ENCODE data around the gene GOLGA5. TPM values are rescaled to one million over a fixed set of nuclear protein-coding genes. Genes with fewer than 3 reads are reported as not detected.
"Not testable (repeated sequence)": the region's sequence is repeated elsewhere in the genome, so short reads cannot be mapped to it uniquely, and the experiment has no call there.

GOLGA5 gene
- total and polyA plus RNA-seq, 12 donors: 18.5 to 27.7 (median 21.9) TPM

GRCh38 chr14:92760524-92760805 lies 33.6 kb upstream of the GOLGA5 start:
- Histone ChIP-seq H3K9me3 (no peaks in the 10 kb centered on the region), H3K4me1 (peaks cover 0 to 11% (median 0%) of the 10 kb centered on the region in 9 donors), H3K27ac (no peak overlapping the region), H3K36me3 (no peaks in the 10 kb centered on the region), H3K4me3 (no peak overlapping the region), H3K27me3 (no peaks in the 10 kb centered on the region)
- DNase-seq: no peak
- no peak for TF ChIP-seq CTCF (IDR thresholded peaks at IDR 0.05)
- WGBS, 2 donors: 71 to 78% methylated on average over 7 of the region's 7 CpGs
- no peak for ATAC-seq
- intact Hi-C loops (cut with DNase I): no loop called here

GRCh38 chr14:92763666-92764631 lies 30.2 kb upstream of the GOLGA5 start:
- DNase-seq; intact Hi-C loops (cut with DNase I); H3K4me3 ChIP-seq; H3K36me3 ChIP-seq; H3K27me3 ChIP-seq; H3K9me3 ChIP-seq: not testable (repeated sequence)
- WGBS, 2 donors: 61 to 71% methylated on average over 2 to 3 of the region's 5 CpGs
- peak overlapping the region in 1 of 10 donors; percentile 42 for H3K27ac ChIP-seq
- peak in 4 of 8 donors; percentile 43 to 63 (median 51) for ATAC-seq
- peaks cover 0 to 11% (median 0%) of the 10 kb centered on the region in 9 donors for H3K4me1 ChIP-seq

- H3K9me3 ChIP-seq; H3K27me3 ChIP-seq; H3K36me3 ChIP-seq; H3K4me3 ChIP-seq; intact Hi-C loops (cut with DNase I); DNase-seq: not testable (repeated sequence)
- peak in 7 of 8 donors; percentile 33 to 78 (median 66) for ATAC-seq
- H3K27ac ChIP-seq: peak overlapping the region in 1 of 10 donors; percentile 73
- 26 to 48% methylated on average over 1 of the region's 1 CpG for WGBS, 2 donors
- peaks cover 0 to 23% (median 0%) of the 10 kb centered on the region in 9 donors for H3K4me1 ChIP-seq
Observed at GRCh38 chr14:92768236-92768635, 25.9 kb upstream of the GOLGA5 start.

GRCh38 chr14:92768795-92769194 lies 25.3 kb upstream of the GOLGA5 start:
- no peak for TF ChIP-seq CTCF (IDR thresholded peaks at IDR 0.05)

GRCh38 chr14:92770484-92770883 lies 23.6 kb upstream of the GOLGA5 start:
- Histone ChIP-seq H3K27me3 (no peaks in the 10 kb centered on the region), H3K4me1 (peaks cover 0 to 20% (median 0%) of the 10 kb centered on the region in 9 donors), H3K4me3 (no peak overlapping the region), H3K36me3 (no peaks in the 10 kb centered on the region), H3K9me3 (no peaks in the 10 kb centered on the region), H3K27ac (peak overlapping the region in 2 of 10 donors; percentile 22 to 83)
- intact Hi-C loops (cut with DNase I): no loop called here
- DNase-seq: no peak
- WGBS, 2 donors: 77 to 82% methylated on average over 2 of the region's 2 CpGs
- no peak for TF ChIP-seq CTCF (IDR thresholded peaks at IDR 0.05)
- no peak for ATAC-seq

More at GRCh38 chr14:92768795-92769194, 25.3 kb upstream of the GOLGA5 start:
- H3K27me3 ChIP-seq: no peaks in the 10 kb centered on the region
- no peak overlapping the region for H3K4me3 ChIP-seq
- no peak for ATAC-seq
- H3K36me3 ChIP-seq: no peaks in the 10 kb centered on the region
- no peak for DNase-seq
- H3K9me3 ChIP-seq: no peaks in the 10 kb centered on the region
- intact Hi-C loops (cut with DNase I): no loop called here
- 90 to 94% methylated on average over 5 of the region's 5 CpGs for WGBS, 2 donors
- peak overlapping the region in 2 of 10 donors; percentile 1 to 73 for H3K27ac ChIP-seq
- H3K4me1 ChIP-seq: peaks cover 0 to 23% (median 0%) of the 10 kb centered on the region in 9 donors

Measured in heart right ventricle (tissue), 16 donors.